H9 (cell line): Measurements from ENCODE around the gene SCRN1. TPM values are rescaled to one million over a fixed set of nuclear protein-coding genes. Genes with fewer than 3 reads are reported as not detected.

Experiments used
- DNase-seq: peaks from one replicate; pipeline ENCODE4 v3.0.0-alpha.2; 2017
- H2AFZ ChIP-seq: one replicate; pipeline ENCODE4 v1.6.1; 2013; ENCODE audit warnings: mild to moderate bottlenecking, low read length, control low read depth, moderate library complexity
- H2AK5ac ChIP-seq: 2 replicates; pipeline ENCODE4 v1.6.1; 2013; ENCODE audit warnings: low read length, control low read depth, mixed read lengths; ENCODE audit not compliant: insufficient read length
- H2BK120ac ChIP-seq: one replicate; pipeline ENCODE4 v1.6.1; 2013; ENCODE audit warnings: low read depth, mild to moderate bottlenecking, low read length, control low read depth, inconsistent platforms; ENCODE audit not compliant: poor library complexity, severe bottlenecking
- H2BK12ac ChIP-seq: 2 replicates; pipeline ENCODE4 v1.6.1; 2013; ENCODE audit warnings: low read length, control low read depth, mixed read lengths, low read depth; ENCODE audit not compliant: insufficient read length
- H2BK15ac ChIP-seq: 2 replicates; pipeline ENCODE4 v1.6.1; 2013; ENCODE audit warnings: low read depth, low read length, control low read depth
- H2BK20ac ChIP-seq: one replicate; pipeline ENCODE4 v1.6.1; 2013; ENCODE audit warnings: low read depth, mild to moderate bottlenecking, low read length, control low read depth, inconsistent platforms; ENCODE audit not compliant: poor library complexity, severe bottlenecking
- H2BK5ac ChIP-seq: 2 replicates; pipeline ENCODE4 v1.6.1; 2013; ENCODE audit warnings: low read length, control low read depth, mixed read lengths; ENCODE audit not compliant: insufficient read length
- H3K14ac ChIP-seq: 2 replicates; pipeline ENCODE4 v1.6.1; 2013; ENCODE audit warnings: low read length, control low read depth; ENCODE audit not compliant: insufficient read depth
- H3K18ac ChIP-seq: 2 replicates; pipeline ENCODE4 v1.6.1; 2013; ENCODE audit warnings: low read depth, mild to moderate bottlenecking, mixed read lengths, low read length, control low read depth; ENCODE audit not compliant: insufficient read length
- H3K23ac ChIP-seq: 2 replicates; pipeline ENCODE4 v1.6.1; 2013; ENCODE audit warnings: low read length, control low read depth, mixed read lengths, low read depth; ENCODE audit not compliant: insufficient read length
- H3K23me2 ChIP-seq: 2 replicates; pipeline ENCODE4 v1.6.1; 2013; ENCODE audit warnings: low read depth, mild to moderate bottlenecking, mixed read lengths, low read length, control low read depth; ENCODE audit not compliant: insufficient read length, poor library complexity, severe bottlenecking
- H3K27ac ChIP-seq: 2 replicates; pipeline ENCODE4 v1.5.1; 2013; ENCODE audit warnings: low read length, control low read depth, mixed read lengths, low read depth; ENCODE audit not compliant: insufficient read length
- H3K27me3 ChIP-seq: 2 replicates; pipeline ENCODE4 v1.6.1; 2013; ENCODE audit warnings: low read length, control low read depth, inconsistent platforms; ENCODE audit not compliant: insufficient read depth
- H3K4ac ChIP-seq: 2 replicates; pipeline ENCODE4 v1.6.1; 2013; ENCODE audit warnings: low read depth, mild to moderate bottlenecking, control low read depth, inconsistent platforms, low read length, moderate library complexity
- H3K4me1 ChIP-seq: 2 replicates; pipeline ENCODE4 v1.6.1; 2013; ENCODE audit warnings: low read length, control low read depth, inconsistent platforms; ENCODE audit not compliant: insufficient read depth
- H3K4me2 ChIP-seq: 2 replicates; pipeline ENCODE4 v1.6.1; 2013; ENCODE audit warnings: low read length, control low read depth, mixed read lengths; ENCODE audit not compliant: insufficient read length, insufficient read depth
- H3K56ac ChIP-seq: 2 replicates; pipeline ENCODE4 v1.6.1; 2013; ENCODE audit warnings: low read depth, mild to moderate bottlenecking, mixed read lengths, low read length, control low read depth; ENCODE audit not compliant: insufficient read length
- H3K79me1 ChIP-seq: 2 replicates; pipeline ENCODE4 v1.6.1; 2013; ENCODE audit warnings: low read depth, mild to moderate bottlenecking, moderate library complexity, low read length, control low read depth, inconsistent platforms; ENCODE audit not compliant: insufficient read depth, poor library complexity, severe bottlenecking
- H3K79me2 ChIP-seq: 2 replicates; pipeline ENCODE4 v1.6.1; 2013; ENCODE audit warnings: low read length, control low read depth, inconsistent platforms; ENCODE audit not compliant: insufficient read depth
- H3K9ac ChIP-seq: 2 replicates; pipeline ENCODE4 v1.6.1; 2013; ENCODE audit warnings: low read length, control low read depth, mixed read lengths; ENCODE audit not compliant: insufficient read length; ENCODE audit errors: extremely low read depth
- H3K9me3 ChIP-seq: one replicate; pipeline ENCODE4 v1.6.1; 2013; ENCODE audit warnings: low read depth, low read length, inconsistent platforms; ENCODE audit not compliant: control insufficient read depth
- H3T11ph ChIP-seq: one replicate; pipeline ENCODE4 v1.6.1; 2013; ENCODE audit warnings: mild to moderate bottlenecking, low read length, control low read depth, inconsistent platforms
- H4K20me1 ChIP-seq: one replicate; pipeline ENCODE4 v1.6.1; 2013; ENCODE audit not compliant: control insufficient read depth, insufficient read length, insufficient read depth
- H4K5ac ChIP-seq: 2 replicates; pipeline ENCODE4 v1.6.1; 2013; ENCODE audit warnings: low read depth, mild to moderate bottlenecking, mixed read lengths, low read length, control low read depth; ENCODE audit not compliant: insufficient read length
- H4K8ac ChIP-seq: replicated peaks from 2 replicates; pipeline ENCODE4 v1.6.1; 2013; ENCODE audit warnings: low read length, control low read depth, mixed read lengths, low read depth; ENCODE audit not compliant: insufficient read length
- H4K91ac ChIP-seq: 2 replicates; pipeline ENCODE4 v1.6.1; 2013; ENCODE audit warnings: low read depth, mild to moderate bottlenecking, moderate library complexity, mixed read lengths, low read length, control low read depth; ENCODE audit not compliant: insufficient read length
- H3K27ac Mint-ChIP-seq, 3 experiments: 2 replicates in 2 of 3; 3 replicates in 1 of 3; pipeline ENCODE4 v1.8.0; 2020 to 2021; ENCODE audit warnings: mixed read lengths in 3 of 3, mild to moderate bottlenecking in 1 of 3, moderate library complexity in 1 of 3
- H3K27me3 Mint-ChIP-seq: 2 replicates; pipeline ENCODE4 v1.8.0; 2021; ENCODE audit warnings: low read depth, mild to moderate bottlenecking, moderate library complexity, mixed read lengths
- H3K36me3 Mint-ChIP-seq, 3 experiments: 2 replicates in 2 of 3; 3 replicates in 1 of 3; pipeline ENCODE4 v1.8.0; 2020 to 2021; ENCODE audit warnings: low read depth in 3 of 3, mixed read lengths in 3 of 3; ENCODE audit not compliant: insufficient read depth in 1 of 3
- H3K4me1 Mint-ChIP-seq, 2 experiments: 2 replicates each; pipeline ENCODE4 v1.8.0; 2020; ENCODE audit warnings: mixed read lengths in 2 of 2
- H3K4me3 Mint-ChIP-seq, 2 experiments: 2 replicates in 1 of 2; 3 replicates in 1 of 2; pipeline ENCODE4 v1.8.0; 2020 to 2021; ENCODE audit warnings: mild to moderate bottlenecking in 2 of 2, mixed read lengths in 2 of 2, moderate library complexity in 1 of 2
- H3K9me3 Mint-ChIP-seq, 2 experiments: 2 replicates in 1 of 2; 3 replicates in 1 of 2; pipeline ENCODE4 v1.8.0; 2020; ENCODE audit warnings: mild to moderate bottlenecking in 2 of 2, mixed read lengths in 2 of 2, moderate library complexity in 1 of 2
- WGBS: extraction: QIAGEN DNeasy Blood & Tissue Kit; methylation state at CpG from one replicate; pipeline ENCODE4 v1.1.7; 2013; ENCODE audit warnings: missing lambda C conversion rate, low lambda C conversion rate, mixed read lengths; ENCODE audit not compliant: insufficient read length; ENCODE audit errors: extremely low coverage; 5-methylcytosine and 5-hydroxymethylcytosine counted together
- total RNA-seq: library from RNA; stranded (reverse); gene quantifications from 2 replicates; pipeline ENCODE4 v1.2.1, GENCODE V29; 2021
- TF ChIP-seq, protein P1 (sequence below): fragments of 200-600 bp; sonication (generic); conservative IDR thresholded peaks from 3 replicates; pipeline ENCODE4 v1.8.0; 2021; ENCODE audit warnings: antibody characterized with exemption, mild to moderate bottlenecking

Gene SCRN1
- total RNA-seq, 1 experiment from 2014 or later, result 101 TPM

- Histone ChIP-seq H3T11ph (no peak overlapping the region), H4K5ac (no peak overlapping the region), H3K79me1 (no peaks in the 10 kb centered on the region), H4K8ac (no peak overlapping the region), H2BK15ac (no peak overlapping the region), H3K14ac (no peak overlapping the region), H2BK120ac (no peak overlapping the region), H2BK5ac (no peak overlapping the region), H3K4me2 (no peak overlapping the region), H3K9me3 (no peaks in the 10 kb centered on the region), H4K91ac (no peak overlapping the region), H3K18ac (no peak overlapping the region), H2AFZ (no peak overlapping the region), H2BK12ac (no peak overlapping the region), H3K56ac (no peak overlapping the region), H2AK5ac (no peak overlapping the region), H4K20me1 (no peaks in the 10 kb centered on the region), H3K27ac (no peak overlapping the region), H3K79me2 (no peaks in the 10 kb centered on the region), H3K4me1 (no peaks in the 10 kb centered on the region), H3K23ac (no peak overlapping the region), H3K27me3 (no peaks in the 10 kb centered on the region), H3K4ac (no peak overlapping the region), H3K23me2 (no peaks in the 10 kb centered on the region), H2BK20ac (no peak overlapping the region), H3K9ac (no peak overlapping the region)
- DNase-seq, result no peak
- H3K4me1 Mint-ChIP-seq, result peaks cover 0 to 3% of the 10 kb centered on the region in 2 experiments; a peak in 1 of 4 replicates
- H3K27ac Mint-ChIP-seq, result peak overlapping the region; percentile 4 to 91 (median 49); a peak in 1 of 7 replicates
- WGBS, result no CpG with 5 or more reads among the region's 9 CpGs
- H3K9me3 Mint-ChIP-seq, result no peaks in the 10 kb centered on the region
- H3K4me3 Mint-ChIP-seq, result no peak overlapping the region
- TF ChIP-seq, protein P1, sequence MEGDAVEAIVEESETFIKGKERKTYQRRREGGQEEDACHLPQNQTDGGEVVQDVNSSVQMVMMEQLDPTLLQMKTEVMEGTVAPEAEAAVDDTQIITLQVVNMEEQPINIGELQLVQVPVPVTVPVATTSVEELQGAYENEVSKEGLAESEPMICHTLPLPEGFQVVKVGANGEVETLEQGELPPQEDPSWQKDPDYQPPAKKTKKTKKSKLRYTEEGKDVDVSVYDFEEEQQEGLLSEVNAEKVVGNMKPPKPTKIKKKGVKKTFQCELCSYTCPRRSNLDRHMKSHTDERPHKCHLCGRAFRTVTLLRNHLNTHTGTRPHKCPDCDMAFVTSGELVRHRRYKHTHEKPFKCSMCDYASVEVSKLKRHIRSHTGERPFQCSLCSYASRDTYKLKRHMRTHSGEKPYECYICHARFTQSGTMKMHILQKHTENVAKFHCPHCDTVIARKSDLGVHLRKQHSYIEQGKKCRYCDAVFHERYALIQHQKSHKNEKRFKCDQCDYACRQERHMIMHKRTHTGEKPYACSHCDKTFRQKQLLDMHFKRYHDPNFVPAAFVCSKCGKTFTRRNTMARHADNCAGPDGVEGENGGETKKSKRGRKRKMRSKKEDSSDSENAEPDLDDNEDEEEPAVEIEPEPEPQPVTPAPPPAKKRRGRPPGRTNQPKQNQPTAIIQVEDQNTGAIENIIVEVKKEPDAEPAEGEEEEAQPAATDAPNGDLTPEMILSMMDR, result no peak; the same call in 2 of the 3 replicates
- H3K36me3 Mint-ChIP-seq, result peaks cover 5 to 77% (median 15%) of the 10 kb centered on the region in 3 experiments; a peak in 6 of 7 replicates
- no peaks in the 10 kb centered on the region for H3K27me3 Mint-ChIP-seq
These were observed 65.6 kb downstream of the SCRN1 start for GRCh38 chr7:29924006-29924405.
